Astrocyte (in vitro differentiated cells and primary cell): ENCODE data around the gene SCPEP1.
"Not testable (repeated sequence)": the region's sequence is repeated elsewhere in the genome, so short reads cannot be mapped to it uniquely, and the experiment has no call there.

Experiments used
- CTCF ChIP-seq: IDR thresholded peaks from 2 replicates; pipeline ENCODE4 v1.5.1; 2011; ENCODE audit warnings: low read depth, mild to moderate bottlenecking, inconsistent platforms, low read length, moderate library complexity; ENCODE audit not compliant: insufficient read depth
- EZH2 ChIP-seq: IDR thresholded peaks from 2 replicates; pipeline ENCODE4 v1.6.1; 2012; ENCODE audit warnings: mild to moderate bottlenecking, low read length, inconsistent platforms; ENCODE audit not compliant: insufficient read depth

GRCh38 chr17:56965241-56965640 is 12.7 kb upstream of the SCPEP1 start:
- not testable (repeated sequence) for TF ChIP-seq CTCF, EZH2
